Ishikawa (cell line): ENCODE data around the gene ZMIZ1.

Source experiments
- RAD21 ChIP-seq: IDR thresholded peaks from 2 replicates; pipeline ENCODE4 v1.6.1; 2012; ENCODE audit warnings: low read depth
- TEAD4 ChIP-seq: IDR thresholded peaks from 2 replicates; pipeline ENCODE4 v1.6.1; 2012
- TF ChIP-seq, protein P1 (sequence below): IDR thresholded peaks from 2 replicates; pipeline ENCODE4 v1.6.1; 2012

DNA sequence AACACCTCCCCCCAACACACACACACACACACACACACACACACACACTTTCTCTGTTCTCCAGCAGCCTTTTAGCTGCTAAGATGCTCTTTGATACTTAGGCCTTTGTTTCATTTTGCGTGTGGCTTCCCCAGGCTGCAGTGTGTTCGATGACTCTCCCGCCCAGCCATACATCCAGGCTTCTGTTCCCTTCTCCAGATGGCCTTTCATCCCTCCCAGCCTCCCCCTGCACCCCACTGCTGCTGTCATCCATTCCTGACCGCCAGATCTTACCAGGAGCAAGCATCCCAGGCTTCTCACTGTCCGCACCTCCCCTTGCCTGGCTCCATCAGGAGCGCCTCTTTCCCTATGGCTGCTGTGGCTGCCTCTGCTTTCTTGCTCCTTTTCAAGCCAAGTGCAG lies 200.7 kb downstream of the ZMIZ1 start:
- TF ChIP-seq, protein P1, sequence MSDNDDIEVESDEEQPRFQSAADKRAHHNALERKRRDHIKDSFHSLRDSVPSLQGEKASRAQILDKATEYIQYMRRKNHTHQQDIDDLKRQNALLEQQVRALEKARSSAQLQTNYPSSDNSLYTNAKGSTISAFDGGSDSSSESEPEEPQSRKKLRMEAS: no peak
- no peak for TF ChIP-seq RAD21
- no peak for TF ChIP-seq TEAD4
